Measurements from ENCODE around the gene ICA1.

The ICA1 gene

DNA sequence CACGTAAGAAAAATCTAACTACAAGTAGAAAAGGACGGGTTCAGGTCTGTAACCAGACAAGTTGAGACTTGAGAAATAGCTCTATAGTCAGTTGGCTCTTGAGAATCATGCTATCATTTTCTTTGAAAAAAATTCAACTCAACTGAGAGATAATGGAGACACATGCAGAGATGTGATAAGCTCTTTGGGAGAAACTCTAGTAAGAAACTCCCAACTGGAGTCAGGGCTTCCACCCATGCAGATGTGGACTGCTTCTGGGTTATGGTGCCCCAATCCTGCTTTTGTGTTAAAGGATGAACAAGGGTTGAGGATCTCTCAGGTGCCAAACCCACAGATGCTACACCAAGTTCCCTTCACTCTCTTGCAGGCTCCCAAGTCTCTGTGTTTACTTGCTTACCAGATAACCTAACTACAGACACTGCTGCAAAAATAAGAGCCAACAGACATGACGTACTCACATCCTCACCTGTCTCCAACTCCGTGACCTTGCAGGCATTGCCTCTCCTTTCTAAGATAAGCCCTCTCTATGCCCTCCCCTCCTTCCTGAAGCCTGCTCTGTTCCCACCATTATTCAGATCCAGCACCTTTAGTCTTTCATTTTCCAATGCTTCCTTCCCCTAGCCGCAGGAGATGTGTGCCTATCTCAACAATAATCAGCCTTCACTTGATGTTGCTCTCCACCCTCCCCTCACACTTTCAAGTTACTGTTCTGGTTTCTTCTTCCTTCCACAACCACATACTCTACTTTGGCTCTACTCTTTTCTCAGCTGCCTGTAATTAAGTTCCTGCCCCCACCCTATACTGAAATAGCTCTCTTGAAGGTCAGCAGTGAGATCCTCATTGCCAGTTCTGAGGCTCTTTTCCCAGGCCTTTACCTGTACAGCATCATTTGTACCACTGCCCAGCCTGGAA, 130.0 kb downstream of the ICA1 start:
- no peak overlapping the region for H3K4me3 ChIP-seq (ENCODE audit: low read depth, low read length)
- H3K4me1 ChIP-seq (ENCODE audit: control insufficient read depth, insufficient read depth, low read length, unreplicated experiment): no peaks in the 10 kb centered on the region
- H3K36me3 ChIP-seq (ENCODE audit: insufficient read depth, low read length): no peaks in the 10 kb centered on the region
- no peaks in the 10 kb centered on the region for H3K27me3 ChIP-seq (ENCODE audit: insufficient read depth, low read length)
- H2AFZ ChIP-seq (ENCODE audit: low read length, unreplicated experiment): no peak overlapping the region
- H3K79me2 ChIP-seq (ENCODE audit: control insufficient read depth, insufficient read depth, low read length, unreplicated experiment): no peaks in the 10 kb centered on the region
- H3K27ac ChIP-seq (ENCODE audit: low read depth, low read length): no peak overlapping the region

DNA sequence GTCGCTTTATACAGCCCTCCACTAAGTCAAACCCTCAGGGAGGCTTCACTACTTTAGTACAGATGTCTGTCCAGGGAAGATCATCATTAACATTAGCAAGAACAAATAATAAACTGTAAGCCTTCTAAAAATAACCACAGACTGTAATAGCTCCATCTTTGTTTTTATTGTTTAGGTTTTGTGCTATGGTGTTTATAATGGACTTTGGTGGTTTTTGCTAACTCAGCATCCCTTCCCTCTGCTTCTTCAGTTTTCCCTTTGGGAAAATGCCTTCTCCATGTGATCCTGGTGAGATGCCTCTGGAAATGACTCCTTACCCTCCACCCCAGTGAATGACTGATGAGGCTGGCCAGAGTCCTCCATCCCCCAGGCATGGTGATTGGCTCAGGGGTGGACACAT, 131.3 kb downstream of the ICA1 start:
- no peaks in the 10 kb centered on the region for H3K79me2 ChIP-seq (ENCODE audit: control insufficient read depth, insufficient read depth, low read length, unreplicated experiment)
- H3K27ac ChIP-seq (ENCODE audit: low read depth, low read length): no peak overlapping the region
- H3K27me3 ChIP-seq (ENCODE audit: insufficient read depth, low read length): no peaks in the 10 kb centered on the region
- H3K36me3 ChIP-seq (ENCODE audit: insufficient read depth, low read length): no peaks in the 10 kb centered on the region
- no peaks in the 10 kb centered on the region for H3K4me1 ChIP-seq (ENCODE audit: control insufficient read depth, insufficient read depth, low read length, unreplicated experiment)
- no peak overlapping the region for H2AFZ ChIP-seq (ENCODE audit: low read length, unreplicated experiment)
- H3K4me3 ChIP-seq (ENCODE audit: low read depth, low read length): no peak overlapping the region

DNA sequence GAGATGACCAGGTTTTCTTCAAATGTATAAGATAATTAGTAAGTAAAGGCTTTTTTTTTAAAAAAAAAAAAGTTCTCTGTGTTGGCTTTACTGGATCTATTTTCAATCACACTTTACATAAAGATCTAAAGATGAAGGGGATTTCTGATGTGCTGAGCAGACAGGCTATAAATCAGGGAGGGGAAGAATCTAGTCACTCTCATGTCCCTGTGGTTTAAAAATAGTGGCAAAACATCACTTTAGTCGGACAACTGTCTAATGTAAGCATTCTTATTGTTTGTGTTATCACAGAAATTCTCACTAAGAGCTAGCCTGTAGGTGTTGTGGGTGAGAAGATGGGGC, 132.7 kb downstream of the ICA1 start:
- Histone ChIP-seq H3K27me3 (ENCODE audit: insufficient read depth, low read length) (0 out of 2 replicates have a peak, but pooled peaks cover 2% of the 10 kb centered on the region), H3K79me2 (ENCODE audit: control insufficient read depth, insufficient read depth, low read length, unreplicated experiment) (no peaks in the 10 kb centered on the region), H3K27ac (ENCODE audit: low read depth, low read length) (no peak overlapping the region), H3K36me3 (ENCODE audit: insufficient read depth, low read length) (no peaks in the 10 kb centered on the region), H2AFZ (ENCODE audit: low read length, unreplicated experiment) (no peak overlapping the region), H3K4me1 (ENCODE audit: control insufficient read depth, insufficient read depth, low read length, unreplicated experiment) (no peaks in the 10 kb centered on the region), H3K4me3 (ENCODE audit: low read depth, low read length) (no peak overlapping the region)

DNA sequence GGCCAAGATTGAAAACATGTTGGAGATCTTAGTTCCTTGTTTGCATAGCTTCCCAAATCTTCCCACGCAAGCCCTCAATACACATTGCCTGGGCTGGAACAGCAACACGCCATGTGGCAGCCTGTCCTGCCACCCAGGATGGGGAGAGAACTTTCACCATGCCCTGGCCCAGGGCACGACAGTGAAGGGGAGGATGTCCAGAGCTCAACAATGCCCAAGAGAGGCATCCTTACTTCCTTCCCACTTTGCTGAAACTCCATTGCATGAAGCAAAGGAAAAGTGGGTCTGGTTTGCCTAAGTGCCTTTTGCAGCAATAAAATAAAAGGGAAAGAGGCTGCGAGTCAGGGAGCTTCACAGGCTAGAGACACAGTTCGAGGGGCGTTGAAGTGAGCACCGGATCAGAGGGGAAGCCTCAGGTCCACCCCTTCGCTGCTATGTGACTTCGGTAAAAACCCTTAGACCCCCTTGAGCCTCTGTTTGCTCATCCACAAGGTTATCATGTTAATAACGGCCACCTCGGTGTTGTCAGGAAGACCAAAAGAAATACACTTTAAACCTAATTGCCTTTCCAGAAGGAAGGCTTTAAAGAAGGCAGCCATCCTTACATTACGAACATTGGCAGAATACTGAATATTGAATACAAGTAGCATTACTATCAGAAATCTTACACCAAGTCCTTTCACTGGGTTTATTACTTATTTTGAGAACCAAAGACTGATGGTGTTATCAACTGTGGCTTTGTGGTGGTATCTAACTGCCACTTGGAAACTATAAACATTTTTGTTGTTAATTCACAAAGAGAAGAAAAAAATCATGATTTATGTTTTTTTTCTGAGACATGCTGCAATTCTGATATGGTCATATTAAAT, 133.3 kb downstream of the ICA1 start:
- no peaks in the 10 kb centered on the region for H3K79me2 ChIP-seq (ENCODE audit: control insufficient read depth, insufficient read depth, low read length, unreplicated experiment)
- H3K4me3 ChIP-seq (ENCODE audit: low read depth, low read length): no peak overlapping the region
- H3K27me3 ChIP-seq (ENCODE audit: insufficient read depth, low read length): 0 out of 2 replicates have a peak, but pooled peaks cover 2% of the 10 kb centered on the region
- no peak overlapping the region for H2AFZ ChIP-seq (ENCODE audit: low read length, unreplicated experiment)
- no peaks in the 10 kb centered on the region for H3K36me3 ChIP-seq (ENCODE audit: insufficient read depth, low read length)
- H3K4me1 ChIP-seq (ENCODE audit: control insufficient read depth, insufficient read depth, low read length, unreplicated experiment): no peaks in the 10 kb centered on the region
- H3K27ac ChIP-seq (ENCODE audit: low read depth, low read length): no peak overlapping the region

DNA sequence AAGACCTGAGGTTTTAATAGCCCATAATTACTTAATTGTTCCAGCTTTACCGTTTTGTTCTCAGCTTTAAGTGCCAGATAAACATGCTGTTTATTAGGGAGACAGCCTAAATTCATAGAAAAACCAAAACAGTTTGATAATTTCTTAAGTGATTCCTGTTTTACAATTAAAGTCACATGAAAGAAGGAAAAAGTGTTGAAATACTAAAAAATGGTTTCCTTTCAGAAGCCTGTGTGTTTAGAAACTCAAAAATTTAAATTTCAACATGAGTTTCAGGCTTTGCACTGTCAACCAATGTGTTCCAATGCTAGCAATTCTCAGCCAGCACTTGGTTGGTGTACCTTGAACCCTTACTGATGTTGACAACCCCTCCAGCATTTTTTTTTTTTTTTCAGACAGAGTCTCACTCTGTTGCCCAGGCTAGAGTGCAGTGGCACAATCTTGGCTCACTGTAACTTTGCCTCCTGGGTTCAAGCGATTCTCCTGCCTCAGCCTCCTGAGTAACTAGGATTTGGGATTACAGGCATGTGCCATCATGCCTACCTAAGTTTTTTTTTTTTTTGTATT, 135.3 kb downstream of the ICA1 start:
- no peaks in the 10 kb centered on the region for H3K4me1 ChIP-seq (ENCODE audit: control insufficient read depth, insufficient read depth, low read length, unreplicated experiment)
- H3K36me3 ChIP-seq (ENCODE audit: insufficient read depth, low read length): no peaks in the 10 kb centered on the region
- H3K4me3 ChIP-seq (ENCODE audit: low read depth, low read length): no peak overlapping the region
- H2AFZ ChIP-seq (ENCODE audit: low read length, unreplicated experiment): no peak overlapping the region
- H3K27ac ChIP-seq (ENCODE audit: low read depth, low read length): no peak overlapping the region
- H3K79me2 ChIP-seq (ENCODE audit: control insufficient read depth, insufficient read depth, low read length, unreplicated experiment): no peaks in the 10 kb centered on the region
- H3K27me3 ChIP-seq (ENCODE audit: insufficient read depth, low read length): peaks cover 9% of the 10 kb centered on the region; the same call in 1 of the 2 replicates

DNA sequence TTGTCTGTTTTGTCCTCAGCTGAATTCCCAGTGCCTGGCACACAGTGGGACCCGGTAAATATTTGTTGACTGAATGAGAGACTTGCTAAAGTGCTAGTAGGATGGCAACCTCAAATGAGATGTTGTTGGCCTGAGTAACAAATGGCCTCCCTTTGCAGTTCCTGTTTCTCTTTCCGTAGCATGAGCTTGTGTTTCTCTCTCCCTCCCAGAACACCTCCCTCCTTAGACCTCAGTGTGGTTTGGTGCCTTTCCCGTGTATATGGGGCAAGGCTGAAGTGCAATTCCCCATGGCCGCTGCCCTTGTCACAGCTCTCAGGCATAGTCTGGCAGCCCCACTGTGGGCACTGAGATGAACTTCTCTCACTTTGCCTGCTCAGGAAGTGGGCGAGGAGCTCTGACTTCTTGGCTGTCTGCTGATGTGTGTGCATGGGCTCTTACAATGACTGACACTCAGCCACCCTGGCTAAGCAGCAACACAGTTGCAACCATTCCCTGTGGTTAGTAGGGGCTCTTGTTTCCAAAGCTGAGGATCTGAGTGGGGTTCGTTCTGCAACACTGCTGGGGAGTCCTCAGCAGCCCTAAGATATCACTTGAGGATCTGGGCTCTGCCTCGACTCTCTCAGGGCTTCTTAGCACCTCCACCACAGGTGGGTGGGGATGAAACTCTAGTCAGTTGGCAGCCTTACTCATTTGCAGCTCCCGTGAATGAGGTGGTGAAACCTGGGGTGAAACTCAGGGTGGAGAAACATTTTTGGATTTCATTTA, 136.1 kb downstream of the ICA1 start:
- Histone ChIP-seq H3K4me3 (ENCODE audit: low read depth, low read length) (no peak overlapping the region), H3K79me2 (ENCODE audit: control insufficient read depth, insufficient read depth, low read length, unreplicated experiment) (no peaks in the 10 kb centered on the region), H3K27ac (ENCODE audit: low read depth, low read length) (no peak overlapping the region), H3K4me1 (ENCODE audit: control insufficient read depth, insufficient read depth, low read length, unreplicated experiment) (no peaks in the 10 kb centered on the region), H3K36me3 (ENCODE audit: insufficient read depth, low read length) (no peaks in the 10 kb centered on the region), H3K27me3 (ENCODE audit: insufficient read depth, low read length) (peaks cover 10% of the 10 kb centered on the region; the same call in 1 of the 2 replicates), H2AFZ (ENCODE audit: low read length, unreplicated experiment) (no peak overlapping the region)

DNA sequence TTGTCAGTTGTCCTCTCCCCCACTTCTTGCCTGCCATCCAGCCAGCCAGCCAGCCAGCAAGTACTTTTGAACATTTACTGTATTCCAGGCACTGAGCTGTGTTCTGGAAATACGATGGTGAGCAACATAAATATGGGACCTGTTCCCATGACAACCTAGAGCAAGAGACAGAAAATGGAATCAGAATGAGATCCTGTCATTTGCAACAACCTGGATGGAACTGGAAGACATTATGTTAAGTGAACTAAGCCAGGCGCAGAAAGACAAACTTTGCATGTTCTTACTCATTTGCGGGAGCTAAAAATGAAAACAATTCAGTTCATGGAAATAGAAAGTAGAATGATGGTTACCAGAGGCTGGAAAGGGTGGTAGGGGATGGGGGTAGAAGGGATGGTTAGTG, 140.7 kb downstream of the ICA1 start:
- Histone ChIP-seq H3K79me2 (ENCODE audit: control insufficient read depth, insufficient read depth, low read length, unreplicated experiment) (no peaks in the 10 kb centered on the region), H3K4me1 (ENCODE audit: control insufficient read depth, insufficient read depth, low read length, unreplicated experiment) (no peaks in the 10 kb centered on the region), H3K4me3 (ENCODE audit: low read depth, low read length) (no peak overlapping the region), H3K27me3 (ENCODE audit: insufficient read depth, low read length) (peaks cover 10% of the 10 kb centered on the region; the same call in 1 of the 2 replicates), H2AFZ (ENCODE audit: low read length, unreplicated experiment) (no peak overlapping the region), H3K27ac (ENCODE audit: low read depth, low read length) (no peak overlapping the region), H3K36me3 (ENCODE audit: insufficient read depth, low read length) (no peaks in the 10 kb centered on the region)

DNA sequence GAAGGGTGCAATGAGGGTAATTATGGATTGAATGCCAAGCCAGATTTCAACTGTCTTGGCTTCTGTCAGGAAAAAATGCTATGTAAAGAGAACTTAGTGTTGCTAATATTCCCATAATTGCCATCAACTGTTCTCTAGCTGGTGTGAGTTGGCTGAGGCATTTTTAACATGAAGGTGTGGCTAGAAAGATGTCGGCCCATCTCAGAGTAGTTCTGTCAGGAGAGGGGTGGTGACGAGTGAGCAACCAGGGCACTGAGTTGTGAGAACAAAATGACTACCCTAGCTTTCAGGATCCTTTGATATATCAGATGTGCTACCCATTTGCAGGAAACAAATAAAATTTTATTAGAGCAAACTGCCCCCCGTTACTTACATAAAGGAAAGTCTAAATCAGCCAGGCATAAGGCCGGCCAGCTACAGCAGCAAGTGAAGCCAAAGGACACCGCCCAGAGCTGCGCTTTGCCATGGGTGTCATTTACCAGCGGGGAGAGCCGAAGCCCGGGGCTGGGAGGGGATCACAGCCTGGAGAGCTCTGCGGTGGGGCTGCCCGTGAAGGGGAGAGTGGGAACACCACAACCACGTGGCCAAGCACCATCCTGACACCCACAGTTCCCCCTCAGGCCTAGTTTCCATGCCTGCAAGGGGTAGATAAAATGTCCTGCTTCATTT, 141.4 kb downstream of the ICA1 start:
- Histone ChIP-seq H3K27me3 (ENCODE audit: insufficient read depth, low read length) (peaks cover 9% of the 10 kb centered on the region; the same call in 1 of the 2 replicates), H3K79me2 (ENCODE audit: control insufficient read depth, insufficient read depth, low read length, unreplicated experiment) (no peaks in the 10 kb centered on the region), H2AFZ (ENCODE audit: low read length, unreplicated experiment) (no peak overlapping the region)

DNA sequence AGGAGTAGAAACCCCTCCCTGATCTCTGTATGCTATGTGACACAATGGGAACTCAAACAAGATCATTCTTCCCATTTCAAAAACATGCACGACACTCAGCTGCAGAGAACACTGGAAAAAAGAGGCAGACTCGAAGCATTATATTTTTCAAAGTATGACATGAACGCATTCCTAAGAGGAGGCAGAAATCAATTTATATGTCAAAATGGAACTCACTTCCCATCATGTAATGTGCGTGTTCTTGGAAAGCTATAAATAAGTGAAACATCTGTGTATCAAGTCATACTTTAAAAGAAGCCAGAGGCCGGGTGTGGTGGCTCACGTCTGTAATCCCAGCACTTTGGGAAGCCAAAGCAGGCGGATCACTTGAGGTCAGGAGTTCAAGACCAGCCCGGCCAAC, 142.7 kb downstream of the ICA1 start:
- H3K27me3 ChIP-seq (ENCODE audit: insufficient read depth, low read length): peaks cover 8% of the 10 kb centered on the region; the same call in 1 of the 2 replicates
- no peaks in the 10 kb centered on the region for H3K79me2 ChIP-seq (ENCODE audit: control insufficient read depth, insufficient read depth, low read length, unreplicated experiment)
- H3K4me1 ChIP-seq (ENCODE audit: control insufficient read depth, insufficient read depth, low read length, unreplicated experiment): no peaks in the 10 kb centered on the region
- no peak overlapping the region for H2AFZ ChIP-seq (ENCODE audit: low read length, unreplicated experiment)
- H3K27ac ChIP-seq (ENCODE audit: low read depth, low read length): no peak overlapping the region
- no peaks in the 10 kb centered on the region for H3K36me3 ChIP-seq (ENCODE audit: insufficient read depth, low read length)
- no peak overlapping the region for H3K4me3 ChIP-seq (ENCODE audit: low read depth, low read length)

More for the DNA sequence above, 141.4 kb downstream of the ICA1 start:
- no peaks in the 10 kb centered on the region for H3K4me1 ChIP-seq (ENCODE audit: control insufficient read depth, insufficient read depth, low read length, unreplicated experiment)
- H3K36me3 ChIP-seq (ENCODE audit: insufficient read depth, low read length): no peaks in the 10 kb centered on the region
- no peak overlapping the region for H3K4me3 ChIP-seq (ENCODE audit: low read depth, low read length)
- no peak overlapping the region for H3K27ac ChIP-seq (ENCODE audit: low read depth, low read length)
